HuH-7 (cell line): Measurements from ENCODE around the gene LMF2.
"Not testable (repeated sequence)": the region's sequence is repeated elsewhere in the genome, so short reads cannot be mapped to it uniquely, and the experiment has no call there.

Experiments used
- DNase-seq: peaks from one replicate; pipeline ENCODE4 v3.0.0; 2011; ENCODE audit warnings: low spot score

The LMF2 gene

DNA sequence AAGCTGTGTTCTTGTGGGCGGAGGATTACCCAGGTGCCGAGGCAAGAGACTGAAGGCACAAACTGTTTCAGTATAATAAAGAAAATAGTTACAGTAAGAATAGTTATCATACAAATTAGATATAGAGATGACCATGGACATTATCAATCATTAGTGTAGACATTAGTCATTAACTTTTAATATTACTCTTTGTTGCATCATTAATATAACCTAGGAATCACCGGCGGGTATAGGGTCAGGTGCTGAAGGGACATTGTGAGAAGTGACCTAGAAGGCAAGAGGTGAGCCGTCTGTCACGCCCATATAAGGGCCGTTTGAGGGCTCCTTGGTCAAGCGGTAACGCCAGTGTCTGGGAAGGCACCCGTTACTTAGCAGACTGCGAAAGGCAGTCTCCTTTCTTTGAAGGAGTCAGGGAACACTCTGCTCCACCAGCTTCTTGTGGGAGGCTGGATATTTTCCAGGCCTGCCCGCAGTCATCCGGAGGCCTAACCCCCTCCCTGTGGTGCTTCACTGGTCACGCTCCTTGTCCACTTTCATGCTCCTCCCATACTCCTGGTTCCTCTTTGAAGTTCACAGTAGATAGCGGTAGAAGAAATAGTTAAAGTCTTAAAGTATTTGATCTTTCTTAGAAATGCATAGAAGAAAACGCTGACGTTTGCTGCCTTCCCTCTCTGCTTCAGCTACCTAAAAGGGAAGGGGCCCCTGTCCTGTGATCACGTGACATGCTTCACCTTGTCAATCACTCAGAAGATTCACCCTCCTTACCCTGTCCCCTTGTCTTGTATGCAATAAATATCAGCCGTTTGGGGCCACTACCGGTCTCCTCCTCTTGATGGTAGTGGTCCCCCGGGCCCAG lies 26.6 kb upstream of the LMF2 start:
- not testable (repeated sequence) for DNase-seq

GRCh38 chr22:50532824-50533796 lies 25.6 kb upstream of the LMF2 start:
- no peak for DNase-seq

DNA sequence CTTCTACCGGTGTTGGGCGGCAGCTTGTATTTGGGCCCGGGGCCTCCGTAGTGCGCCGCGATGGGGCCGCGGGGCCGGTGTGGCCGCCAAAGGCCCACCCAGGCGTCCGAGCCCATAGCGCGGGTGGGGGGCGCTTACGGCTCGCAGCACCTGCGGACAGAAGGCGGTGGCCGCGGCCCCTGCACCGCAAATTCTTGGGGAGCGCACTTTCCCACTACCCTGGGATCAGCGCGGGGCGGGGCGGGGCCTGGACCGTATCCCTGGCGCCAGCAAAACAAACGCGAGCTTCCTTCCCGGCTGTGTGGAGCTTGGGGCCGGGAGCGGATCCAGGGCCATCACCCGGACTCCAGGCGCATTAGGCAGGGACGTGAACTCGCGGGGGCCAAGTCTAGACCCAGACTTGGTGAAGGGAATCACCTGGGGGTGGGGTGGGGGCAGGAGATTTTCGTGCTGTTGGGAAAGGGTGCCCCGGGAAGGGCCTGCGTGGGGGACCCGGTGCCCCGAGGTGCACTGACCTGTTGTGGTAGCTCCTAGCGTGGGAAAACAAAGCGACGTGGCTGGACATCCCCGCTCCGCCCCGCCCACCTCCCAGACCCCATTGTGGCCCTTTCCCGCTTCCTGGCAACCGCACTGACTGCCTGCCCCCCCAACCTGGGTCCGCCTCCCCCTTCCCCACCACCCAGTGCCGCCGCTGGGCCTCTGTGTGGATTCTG lies 24.6 kb upstream of the LMF2 start:
- peak; percentile 79 for DNase-seq

- no peak for DNase-seq
Observed at GRCh38 chr22:50531546-50531961, 24.1 kb upstream of the LMF2 start.

GRCh38 chr22:50530877-50531545 lies 23.5 kb upstream of the LMF2 start:
- DNase-seq: no peak

GRCh38 chr22:50530580-50530876 lies 23.0 kb upstream of the LMF2 start:
- no peak for DNase-seq

- DNase-seq: no peak
Observed at GRCh38 chr22:50529897-50530579, 22.5 kb upstream of the LMF2 start, which contains the start of gene TYMP. TYMP (minus strand) TSS chr22:50530012; CDS start chr22:50529709, 303 bp downstream.

- DNase-seq: no peak
Observed at GRCh38 chr22:50529416-50529896, 22.0 kb upstream of the LMF2 start.

- DNase-seq: no peak
Observed at GRCh38 chr22:50528682-50529415, 21.3 kb upstream of the LMF2 start.

DNA sequence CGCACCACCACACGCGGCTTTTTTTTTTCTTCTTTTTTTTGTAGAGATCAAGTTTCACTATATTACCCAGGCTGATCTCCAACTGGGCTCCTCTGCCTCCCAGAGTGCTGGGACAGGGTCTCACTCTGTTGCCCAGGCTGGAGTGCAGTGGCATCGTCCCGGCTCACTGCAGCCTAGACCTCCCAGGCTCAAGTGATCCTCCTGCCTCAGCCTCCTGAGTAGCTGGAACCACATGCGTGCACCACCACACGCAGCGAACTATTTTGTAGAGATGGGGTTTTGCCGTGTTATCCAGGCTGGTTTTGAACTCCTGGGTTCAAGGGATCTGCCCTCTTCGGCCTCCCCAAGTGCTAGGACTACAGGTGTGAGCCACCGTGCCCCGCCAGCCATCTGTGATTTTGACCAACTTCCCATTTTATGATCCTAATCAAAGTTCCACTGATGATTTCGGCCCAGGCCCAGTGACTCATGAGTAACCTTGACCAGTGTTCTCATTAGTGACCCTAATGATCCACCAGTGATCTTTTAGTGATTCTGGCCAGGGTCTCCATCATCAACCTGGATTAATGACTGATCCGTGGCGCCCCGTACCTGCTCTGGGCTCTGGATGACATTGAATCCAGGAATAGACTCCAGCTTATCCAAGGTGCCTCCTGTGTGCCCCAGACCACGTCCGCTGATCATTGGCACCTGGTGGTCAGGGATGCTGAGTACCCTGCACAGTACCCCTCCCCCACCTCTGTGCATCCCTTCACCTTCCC lies 20.6 kb upstream of the LMF2 start:
- DNase-seq: no peak

- DNase-seq: peak; percentile 98
Observed at GRCh38 chr22:50526834-50527801, 19.6 kb upstream of the LMF2 start.

DNA sequence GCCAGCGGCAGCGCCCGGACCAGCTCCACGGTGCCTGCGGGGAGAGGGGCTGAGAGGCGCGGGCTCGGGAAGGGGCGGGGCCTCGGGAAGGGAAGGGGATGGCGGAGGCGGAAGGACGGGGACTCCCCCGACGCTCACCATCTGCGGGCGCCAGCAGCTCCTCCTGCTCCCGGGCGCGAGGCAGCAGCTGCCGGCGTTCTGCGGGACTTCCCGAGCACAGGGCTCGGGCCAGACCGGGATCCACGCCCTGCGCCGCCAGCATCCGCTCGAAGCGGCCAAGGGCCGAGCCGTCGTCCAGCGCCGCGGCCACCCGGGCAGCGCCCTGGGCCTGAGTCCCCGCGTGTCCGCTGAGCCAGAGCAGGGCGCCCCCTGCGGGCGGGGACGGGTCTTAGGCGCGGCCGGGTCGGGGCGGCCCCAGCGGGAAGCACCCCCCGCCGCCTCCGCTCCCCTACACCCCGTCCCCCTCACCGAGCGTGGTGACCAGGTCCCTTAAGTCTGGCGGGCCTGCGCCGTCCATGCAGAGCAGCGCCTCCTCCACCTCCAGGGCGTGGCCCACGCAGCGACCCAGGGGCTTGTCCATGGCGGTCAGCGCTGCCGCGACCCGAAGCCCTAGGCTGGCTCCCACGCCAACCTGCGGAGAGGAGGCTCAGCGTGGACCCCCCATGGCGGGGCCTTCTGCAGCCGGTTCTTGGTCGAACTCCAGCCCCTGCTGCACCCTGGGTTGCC lies 18.8 kb upstream of the LMF2 start:
- peak; percentile 88 for DNase-seq

- DNase-seq: no peak
Observed at GRCh38 chr22:50525858-50526107, 18.3 kb upstream of the LMF2 start.

DNA sequence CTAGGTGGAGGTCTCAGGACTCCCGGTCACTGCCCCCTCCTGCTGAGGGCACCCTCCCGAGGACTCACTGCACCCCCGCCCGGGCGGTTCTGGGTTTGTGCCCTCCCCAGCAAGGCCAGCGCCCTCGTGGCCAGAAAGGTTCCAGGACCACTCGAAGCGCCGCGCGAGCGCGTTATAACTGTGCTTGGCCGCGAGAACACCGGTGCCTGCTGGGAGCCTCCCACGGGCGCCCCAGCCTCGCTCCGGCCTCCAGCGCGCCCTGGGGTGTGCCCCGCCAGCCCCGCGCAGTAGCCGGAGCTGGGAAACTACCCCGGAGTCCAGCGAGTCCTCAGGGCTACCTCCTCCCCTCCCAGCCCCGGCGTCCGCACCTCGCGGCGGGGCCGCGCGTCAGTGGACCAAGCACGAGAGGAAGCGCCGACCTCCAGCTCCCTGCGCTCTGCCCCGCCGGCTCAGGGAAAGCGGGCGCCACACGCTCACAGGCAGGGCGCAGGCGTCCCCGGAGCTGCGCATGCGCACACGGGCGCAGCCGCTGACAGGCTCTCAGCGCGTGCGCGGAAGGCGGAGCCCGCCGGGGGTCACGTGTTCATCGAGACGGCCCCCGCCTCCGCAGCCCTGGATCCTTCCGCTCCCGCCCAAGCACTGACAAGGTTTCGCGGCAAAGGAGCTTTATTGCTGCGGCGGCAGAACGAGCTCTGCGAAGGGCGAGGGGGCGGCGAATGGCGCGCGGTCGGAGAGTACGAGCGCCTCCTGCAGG lies 17.8 kb upstream of the LMF2 start, which contains the start of gene SCO2:
TSS of gene SCO2 (minus strand) at position 495 of the 754 bp plus-strand sequence. CDS start 1,187 bp downstream, outside the sequence.
- peak; percentile 100 for DNase-seq

- peak; percentile 76 for DNase-seq
Observed at GRCh38 chr22:50524676-50525103, 17.2 kb upstream of the LMF2 start.

- DNase-seq: no peak
Observed at GRCh38 chr22:50523806-50524675, 16.5 kb upstream of the LMF2 start.
